Body of pancreas (tissue), 4 donors: ENCODE measurements around the gene PXDC1. TPM values are rescaled to one million over a fixed set of nuclear protein-coding genes. Genes with fewer than 3 reads are reported as not detected.

Experiments used
- ATAC-seq: fragments of 150-250 bp; one replicate; pipeline ENCODE4 v1.9.1; 2016
- DNase-seq, 4 donors: peaks; one replicate each; pipeline ENCODE4 v3.0.0-alpha.2; 2019
- H3K27ac ChIP-seq, 4 donors: fragments of 200-600 bp; sonication (generic); 1 replicate in 3 of 4; 2 replicates in 1 of 4; pipeline versions ENCODE4 v1.5.1 to v1.6.1; 2016 to 2019; ENCODE audit warnings: mild to moderate bottlenecking in 1 of 4, mixed read lengths in 1 of 4, moderate library complexity in 1 of 4
- H3K27me3 ChIP-seq, 2 donors: fragments of 200-600 bp; sonication (generic); one replicate each; pipeline ENCODE4 v1.6.0; 2016; ENCODE audit warnings: mild to moderate bottlenecking in 1 of 2
- H3K36me3 ChIP-seq, 2 donors: fragments of 200-600 bp; sonication (generic); replicated peaks in 1 of 2; 2 replicates each; pipeline ENCODE4 v1.5.1; 2016; ENCODE audit warnings: low read depth in 2 of 2; ENCODE audit not compliant: insufficient read depth in 1 of 2
- H3K4me1 ChIP-seq: fragments of 200-600 bp; sonication (generic); one replicate; pipeline ENCODE4 v1.6.0; 2016
- H3K4me3 ChIP-seq, 2 donors: fragments of 200-600 bp; sonication (generic); 1 replicate in 1 of 2; 2 replicates in 1 of 2; pipeline ENCODE4 v1.5.1; 2016 to 2019
- H3K9me3 ChIP-seq, 3 donors: fragments of 200-600 bp; sonication (generic); 1 replicate in 2 of 3; 2 replicates in 1 of 3; pipeline ENCODE4 v1.5.1; 2016
- POLR2A ChIP-seq, 3 donors: fragments of 450-650 bp; IDR thresholded peaks; one replicate each; pipeline ENCODE4 v1.6.1; 2016; ENCODE audit warnings: antibody characterized with exemption in 3 of 3, mild to moderate bottlenecking in 2 of 3
- WGBS, 2 donors: methylation state at CpG; one replicate each; pipeline ENCODE4 v1.1.5; 2017; 5-methylcytosine and 5-hydroxymethylcytosine counted together
- intact Hi-C: fragments of 100-400 bp; cut with DNase I; formaldehyde crosslinking; loops from one replicate; pipeline ENCODE4 v1.15.1; 2023
- total RNA-seq, 2 donors: library from RNA; depleted of rRNA; stranded (reverse); fragments of >200 nt; gene quantifications; one replicate each; pipeline ENCODE4 v1.1.0, GENCODE V29; 2016
- TF ChIP-seq, protein P1 (sequence below), 7 experiments: fragments of 450-650 bp in 4 of 7; fragments of 200-600 bp in 3 of 7; sonication (generic) in 3 of 7; IDR thresholded peaks; one replicate each; pipeline ENCODE4 v1.5.1; 2016 to 2019; ENCODE audit warnings: antibody characterized with exemption in 7 of 7

PXDC1 gene
- total RNA-seq, 2 donors from 2014 or later, result 30.9 to 35.6 TPM

DNA sequence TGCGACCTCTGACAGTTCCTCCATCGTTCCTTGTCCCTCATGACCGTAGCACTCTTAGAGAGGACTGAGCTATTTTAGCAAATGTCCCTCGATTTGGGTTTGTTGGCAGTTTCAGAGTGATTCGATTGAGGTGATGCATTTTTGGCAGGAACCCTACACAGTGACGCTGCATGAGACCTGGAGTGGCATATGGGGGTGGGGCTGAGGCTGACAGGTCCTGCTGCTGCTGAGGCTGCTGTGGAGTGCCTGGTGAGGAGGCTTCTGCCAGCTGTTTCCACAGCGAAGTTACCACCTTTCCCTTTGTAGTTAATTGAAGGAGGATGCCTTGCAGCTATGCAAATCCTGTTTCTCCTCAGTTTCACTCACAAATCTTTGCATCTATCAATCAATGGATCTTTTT is 19.8 kb downstream of the PXDC1 start:
- no peak for TF ChIP-seq POLR2A (IDR thresholded peaks at IDR 0.05)
- TF ChIP-seq, protein P1, sequence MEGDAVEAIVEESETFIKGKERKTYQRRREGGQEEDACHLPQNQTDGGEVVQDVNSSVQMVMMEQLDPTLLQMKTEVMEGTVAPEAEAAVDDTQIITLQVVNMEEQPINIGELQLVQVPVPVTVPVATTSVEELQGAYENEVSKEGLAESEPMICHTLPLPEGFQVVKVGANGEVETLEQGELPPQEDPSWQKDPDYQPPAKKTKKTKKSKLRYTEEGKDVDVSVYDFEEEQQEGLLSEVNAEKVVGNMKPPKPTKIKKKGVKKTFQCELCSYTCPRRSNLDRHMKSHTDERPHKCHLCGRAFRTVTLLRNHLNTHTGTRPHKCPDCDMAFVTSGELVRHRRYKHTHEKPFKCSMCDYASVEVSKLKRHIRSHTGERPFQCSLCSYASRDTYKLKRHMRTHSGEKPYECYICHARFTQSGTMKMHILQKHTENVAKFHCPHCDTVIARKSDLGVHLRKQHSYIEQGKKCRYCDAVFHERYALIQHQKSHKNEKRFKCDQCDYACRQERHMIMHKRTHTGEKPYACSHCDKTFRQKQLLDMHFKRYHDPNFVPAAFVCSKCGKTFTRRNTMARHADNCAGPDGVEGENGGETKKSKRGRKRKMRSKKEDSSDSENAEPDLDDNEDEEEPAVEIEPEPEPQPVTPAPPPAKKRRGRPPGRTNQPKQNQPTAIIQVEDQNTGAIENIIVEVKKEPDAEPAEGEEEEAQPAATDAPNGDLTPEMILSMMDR (IDR thresholded peaks at IDR 0.05), result no peak
- intact Hi-C loops, result loop anchor here (5.0 kb wide), 1 partner anchor 449 kb away; no protein-coding TSS in a partner anchor
- H3K36me3 ChIP-seq, result peaks cover 0 to 1% of the 10 kb centered on the region in 2 donors
- peak overlapping the region in 2 of 4 donors; percentile 31 to 45 for H3K27ac ChIP-seq
- peaks cover 6% of the 10 kb centered on the region for H3K4me1 ChIP-seq
- no peak for DNase-seq
- ATAC-seq, result peak; percentile 24
- H3K27me3 ChIP-seq, result no peaks in the 10 kb centered on the region
- 50 to 51% methylated on average over 7 of the region's 7 CpGs for WGBS, 2 donors
- no peak overlapping the region for H3K4me3 ChIP-seq
- peaks cover 0 to 4% (median 0%) of the 10 kb centered on the region in 3 donors for H3K9me3 ChIP-seq

DNA sequence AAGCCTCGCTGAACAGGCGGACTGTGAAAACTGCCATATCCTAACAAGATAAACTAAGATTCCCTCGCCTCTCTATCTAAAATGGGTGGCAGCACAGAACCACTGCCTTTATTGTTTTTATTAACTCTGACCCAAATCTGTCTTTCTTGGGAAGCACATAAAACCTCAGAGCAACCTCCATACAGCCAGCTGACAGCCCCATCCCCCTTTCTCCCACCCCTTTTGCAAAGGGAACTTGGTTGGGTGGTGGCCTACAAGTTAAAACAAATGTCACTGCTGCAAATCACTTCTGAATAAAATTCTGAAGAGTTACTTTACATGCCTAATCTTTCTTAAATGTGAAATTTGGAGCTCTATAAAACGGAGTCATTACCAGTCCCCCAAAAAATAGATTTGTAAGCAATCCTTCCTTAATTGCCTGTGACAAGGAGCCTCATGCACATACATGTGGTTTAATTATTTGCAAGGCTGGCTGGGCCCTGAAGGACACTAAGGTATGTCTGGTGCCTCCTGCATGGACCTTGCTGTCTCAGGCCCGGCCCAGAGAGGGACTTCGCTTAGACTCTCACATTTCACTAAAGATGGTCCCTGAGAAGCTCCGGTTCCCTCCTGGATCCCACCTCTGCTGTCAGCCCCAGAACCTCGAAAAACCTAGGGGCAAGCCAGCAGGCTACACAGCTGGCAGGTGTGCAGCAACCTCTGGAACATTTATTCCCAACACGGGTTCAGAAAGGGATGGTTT is 21.7 kb downstream of the PXDC1 start:
- Histone ChIP-seq H3K36me3 (no peaks in the 10 kb centered on the region), H3K4me3 (no peak overlapping the region), H3K27ac (no peak overlapping the region), H3K27me3 (no peaks in the 10 kb centered on the region), H3K4me1 (peaks cover 6% of the 10 kb centered on the region), H3K9me3 (no peaks in the 10 kb centered on the region)
- DNase-seq, result no peak
- intact Hi-C loops, result loop anchor here (5.0 kb wide), 1 partner anchor 447 kb away; no protein-coding TSS in a partner anchor
- 73 to 82% methylated on average over 7 to 9 of the region's 9 CpGs for WGBS, 2 donors
- ATAC-seq, result no peak
- TF ChIP-seq, protein P1 (IDR thresholded peaks at IDR 0.05), result no peak
- TF ChIP-seq POLR2A (IDR thresholded peaks at IDR 0.05), result no peak

DNA sequence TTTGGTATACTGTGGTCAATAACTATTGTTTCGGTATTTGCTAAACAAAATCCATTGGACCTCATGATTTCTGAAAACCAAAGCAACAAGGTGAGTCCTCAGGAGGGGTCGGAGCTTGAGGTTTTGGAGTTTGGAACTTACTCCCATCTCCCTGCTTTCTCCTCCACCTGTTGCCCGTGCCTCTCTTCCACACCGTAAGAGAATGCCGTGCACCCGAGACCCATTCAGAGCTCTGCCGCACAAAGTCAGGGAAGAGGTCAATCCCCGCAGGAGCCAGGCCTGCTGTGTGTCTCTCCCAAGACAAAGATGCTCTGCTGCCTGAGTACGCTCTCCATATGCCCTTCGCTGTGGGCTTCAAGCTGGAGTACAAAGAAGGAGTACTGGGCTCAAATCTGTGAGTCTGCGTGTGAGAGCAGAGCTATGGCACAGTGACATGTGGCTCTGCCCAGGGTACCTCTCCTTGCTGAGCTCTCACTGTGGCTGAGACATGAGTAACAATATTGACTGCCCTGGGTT is 23.9 kb downstream of the PXDC1 start:
- 87 to 92% methylated on average over 8 to 11 of the region's 11 CpGs for WGBS, 2 donors
- Histone ChIP-seq H3K36me3 (no peaks in the 10 kb centered on the region), H3K27me3 (no peaks in the 10 kb centered on the region), H3K4me3 (no peak overlapping the region), H3K27ac (no peak overlapping the region), H3K4me1 (peaks cover 9% of the 10 kb centered on the region), H3K9me3 (no peaks in the 10 kb centered on the region)
- intact Hi-C loops, result no loop called here
- ATAC-seq, result no peak
- TF ChIP-seq, protein P1 (IDR thresholded peaks at IDR 0.05), result no peak
- TF ChIP-seq POLR2A (IDR thresholded peaks at IDR 0.05), result no peak
- DNase-seq, result no peak

DNA sequence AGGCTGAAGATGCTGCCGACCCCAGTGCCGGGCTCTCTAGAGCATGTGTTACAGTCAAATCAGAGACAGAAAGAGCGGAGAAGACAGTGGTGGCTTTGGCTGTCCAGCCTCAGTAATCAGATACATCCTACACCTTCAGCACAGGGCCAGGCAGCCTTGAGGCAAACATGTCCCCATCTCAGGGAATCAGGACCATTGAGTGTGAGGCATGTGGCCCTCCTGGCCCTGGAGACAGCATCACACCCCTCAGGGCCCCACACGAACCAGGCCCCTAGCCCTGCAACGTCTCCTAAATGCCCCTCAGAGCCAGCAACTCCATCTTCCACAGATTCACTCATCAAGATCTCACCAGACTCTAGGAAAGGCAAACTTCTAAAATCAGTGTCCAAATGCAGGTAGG is 24.5 kb downstream of the PXDC1 start:
- ATAC-seq, result no peak
- Histone ChIP-seq H3K36me3 (no peaks in the 10 kb centered on the region), H3K4me3 (no peak overlapping the region), H3K4me1 (peaks cover 9% of the 10 kb centered on the region), H3K27me3 (no peaks in the 10 kb centered on the region), H3K27ac (no peak overlapping the region), H3K9me3 (no peaks in the 10 kb centered on the region)
- no peak for DNase-seq
- 87 to 90% methylated on average over 2 to 5 of the region's 5 CpGs for WGBS, 2 donors
- TF ChIP-seq, protein P1 (IDR thresholded peaks at IDR 0.05), result no peak
- TF ChIP-seq POLR2A (IDR thresholded peaks at IDR 0.05), result no peak
- intact Hi-C loops, result no loop called here
